WTC11 (cell line): ENCODE measurements around the gene KAT8. TPM values are rescaled to one million over a fixed set of nuclear protein-coding genes. Genes with fewer than 3 reads are reported as not detected.

ENCODE experiments used
- ATAC-seq: fragments of 200-7000 bp; cut with Tn5 transposase; 2 replicates; pipeline ENCODE4 v1.10.0; 2021; ENCODE audit warnings: mild to moderate bottlenecking, moderate library complexity
- CTCF ChIA-PET: fragments of 300-600 bp; sonication (Branson Sonifier 250); formaldehyde crosslinking; loops from one replicate; lab custom pipeline; 2021; ENCODE audit warnings: antibody characterized with exemption; lab: Charles Lee
- POLR2A ChIA-PET: fragments of 350-600 bp; sonication (Branson Sonifier 250); formaldehyde crosslinking; loops from one replicate; lab custom pipeline; 2021; ENCODE audit warnings: antibody characterized with exemption; lab: Charles Lee
- DNase-seq: peaks from one replicate; pipeline ENCODE4 v3.0.0; 2021; ENCODE audit warnings: low spot score
- H3K27ac Mint-ChIP-seq: 2 replicates; pipeline ENCODE4 v1.8.0; 2021; ENCODE audit warnings: mixed read lengths
- H3K27me3 Mint-ChIP-seq: 2 replicates; pipeline ENCODE4 v1.8.0; 2021; ENCODE audit warnings: low read depth, mild to moderate bottlenecking, moderate library complexity, mixed read lengths
- H3K36me3 Mint-ChIP-seq: 2 replicates; pipeline ENCODE4 v1.8.0; 2021; ENCODE audit warnings: mixed read lengths
- H3K4me1 Mint-ChIP-seq: 2 replicates; pipeline ENCODE4 v1.8.0; 2022; ENCODE audit warnings: mixed read lengths
- H3K4me3 Mint-ChIP-seq: 2 replicates; pipeline ENCODE4 v1.8.0; 2021; ENCODE audit warnings: mild to moderate bottlenecking, moderate library complexity, mixed read lengths
- H3K9me3 Mint-ChIP-seq: 2 replicates; pipeline ENCODE4 v1.8.0; 2021; ENCODE audit warnings: mixed read lengths
- CDX4 ChIP-seq: fragments of 250-450 bp; sonication (Bioruptor Pico); IDR thresholded peaks from 2 replicates; pipeline ENCODE4 v1.9.0; 2021; ENCODE audit warnings: moderate library complexity, mild to moderate bottlenecking, inconsistent platforms, borderline replicate concordance
- CREM ChIP-seq: sonication (generic); formaldehyde crosslinking; IDR thresholded peaks from 2 replicates; pipeline ENCODE4 v1.8.1; 2022; ENCODE audit warnings: mild to moderate bottlenecking, missing genetic modification reagents, moderate library complexity
- E2F4 ChIP-seq: sonication (generic); formaldehyde crosslinking; IDR thresholded peaks from 2 replicates; pipeline ENCODE4 v1.8.1; 2022; ENCODE audit warnings: low read depth, mild to moderate bottlenecking, moderate library complexity, missing genetic modification reagents, borderline replicate concordance
- ERG ChIP-seq: fragments of 250-450 bp; sonication (Bioruptor Pico); IDR thresholded peaks from 2 replicates; pipeline ENCODE4 v1.8.0; 2021; ENCODE audit warnings: mild to moderate bottlenecking
- ESRRA ChIP-seq: sonication (generic); formaldehyde crosslinking; IDR thresholded peaks from 2 replicates; pipeline ENCODE4 v1.8.1; 2022; ENCODE audit warnings: mild to moderate bottlenecking, missing genetic modification reagents, borderline replicate concordance
- FOXJ3 ChIP-seq: sonication (generic); formaldehyde crosslinking; IDR thresholded peaks from 2 replicates; pipeline ENCODE4 v1.9.0; 2021; ENCODE audit warnings: missing genetic modification reagents, mild to moderate bottlenecking, borderline replicate concordance
- FOXP4 ChIP-seq: sonication (generic); formaldehyde crosslinking; IDR thresholded peaks from 2 replicates; pipeline ENCODE4 v1.8.0; 2022; ENCODE audit warnings: mild to moderate bottlenecking, missing genetic modification reagents
- GTF2I ChIP-seq: fragments of 250-450 bp; sonication (Bioruptor Pico); conservative IDR thresholded peaks from 2 replicates; pipeline ENCODE4 v1.4.0; 2021; ENCODE audit warnings: mild to moderate bottlenecking
- MAX ChIP-seq: sonication (generic); formaldehyde crosslinking; IDR thresholded peaks from 2 replicates; pipeline ENCODE4 v1.8.0; 2022; ENCODE audit warnings: mild to moderate bottlenecking, missing genetic modification reagents
- MYBL2 ChIP-seq: sonication (generic); formaldehyde crosslinking; IDR thresholded peaks from 2 replicates; pipeline ENCODE4 v1.8.1; 2023; ENCODE audit warnings: mild to moderate bottlenecking, moderate library complexity, missing genetic modification reagents
- STAT6 ChIP-seq: sonication (generic); formaldehyde crosslinking; conservative IDR thresholded peaks from 2 replicates; pipeline ENCODE4 v1.8.1; 2023; ENCODE audit warnings: mild to moderate bottlenecking, low read depth, missing genetic modification reagents, moderate library complexity
- TEAD1 ChIP-seq: sonication (generic); formaldehyde crosslinking; IDR thresholded peaks from 2 replicates; pipeline ENCODE4 v1.8.0; 2022; ENCODE audit warnings: mild to moderate bottlenecking, missing genetic modification reagents
- ZNF121 ChIP-seq: sonication (generic); formaldehyde crosslinking; IDR thresholded peaks from 2 replicates; pipeline ENCODE4 v1.8.0; 2023; ENCODE audit warnings: missing genetic modification reagents
- ZNF423 ChIP-seq: fragments of 250-450 bp; sonication (Bioruptor Pico); IDR thresholded peaks from 2 replicates; pipeline ENCODE4 v2.1.2; 2022; ENCODE audit warnings: mild to moderate bottlenecking, moderate library complexity
- ZNF512 ChIP-seq: sonication (generic); formaldehyde crosslinking; IDR thresholded peaks from 2 replicates; pipeline ENCODE4 v1.8.1; 2022; ENCODE audit warnings: missing genetic modification reagents, borderline replicate concordance
- total RNA-seq: library from RNA; stranded (reverse); gene quantifications from 3 replicates; pipeline ENCODE4 v1.2.3, GENCODE V29; 2021

Gene KAT8
- total RNA-seq, 1 experiment from 2014 or later = 70.8 TPM

- Mint-ChIP-seq H3K27ac (no peak overlapping the region), H3K4me1 (peaks cover 20% of the 10 kb centered on the region), H3K9me3 (no peaks in the 10 kb centered on the region), H3K27me3 (peaks cover 49% of the 10 kb centered on the region), H3K4me3 (peak overlapping the region; percentile 74), H3K36me3 (no peaks in the 10 kb centered on the region)
- ChIA-PET CTCF (interaction anchor here (1.5 kb wide), 1 partner anchor 74 kb away, joined by 4 read pairs; the partner anchor contains the start of genes ZNF646 and ZNF668), POLR2A (interaction anchor here (1.9 kb wide), 1 partner anchor 33 kb away, joined by 7 read pairs; the partner anchor contains the start of gene FUS)
- no peak for TF ChIP-seq STAT6
- no peak for DNase-seq
- no peak for ATAC-seq
Observed at GRCh38 chr16:31147574-31147973, 30.1 kb downstream of the KAT8 start.

- Mint-ChIP-seq H3K27me3 (peaks cover 45% of the 10 kb centered on the region), H3K27ac (no peak overlapping the region), H3K4me3 (peak overlapping the region; percentile 74), H3K4me1 (peaks cover 20% of the 10 kb centered on the region), H3K36me3 (no peaks in the 10 kb centered on the region), H3K9me3 (no peaks in the 10 kb centered on the region)
- DNase-seq (peak; percentile 77), ATAC-seq (peak; percentile 86)
- TF ChIP-seq ESRRA (0 out of 2 replicates have a peak, but pooled peaks have one; percentile 23), GTF2I (CRISPR knock-in tag) (no peak), CDX4 (CRISPR knock-in tag) (no peak), MYBL2 (no peak), ZNF512 (CRISPR knock-in tag) (no peak), MAX (CRISPR knock-in tag) (peak; percentile 67; the same call in 1 of the 2 replicates), ZNF423 (CRISPR knock-in tag) (peak; percentile 72), FOXJ3 (no peak), ZNF121 (CRISPR knock-in tag) (peak; percentile 68; the same call in 1 of the 2 replicates), FOXP4 (peak; percentile 13; the same call in 1 of the 2 replicates), ERG (CRISPR knock-in tag) (no peak)
- ChIA-PET POLR2A (interaction anchor here (0.6 to 1.9 kb wide), 4 partner anchors 14 to 45 kb away, joined by 3 to 7 read pairs (median 4); partner anchors contain the start of genes FUS and KAT8), CTCF (interaction anchor here (0.6 to 1.5 kb wide), 4 partner anchors 17 to 307 kb away, joined by 3 to 4 read pairs (median 4); partner anchors contain the start of genes HSD3B7, ZNF646 and ZNF668)
Observed at GRCh38 chr16:31148281-31148728, 30.8 kb downstream of the KAT8 start.

GRCh38 chr16:31148896-31149295 lies 31.4 kb downstream of the KAT8 start:
- ChIA-PET CTCF (interaction anchor here (0.6 to 1.5 kb wide), 4 partner anchors 17 to 307 kb away, joined by 3 to 4 read pairs (median 4); partner anchors contain the start of genes HSD3B7, ZNF646 and ZNF668), POLR2A (interaction anchor here (0.6 to 1.9 kb wide), 3 partner anchors 14 to 46 kb away, joined by 3 to 7 read pairs (median 4); partner anchors contain the start of gene FUS)
- H3K36me3 Mint-ChIP-seq = no peaks in the 10 kb centered on the region
- H3K4me3 Mint-ChIP-seq = peak overlapping the region; percentile 55
- H3K4me1 Mint-ChIP-seq = peaks cover 20% of the 10 kb centered on the region
- no peak overlapping the region for H3K27ac Mint-ChIP-seq
- DNase-seq = no peak
- H3K27me3 Mint-ChIP-seq = peaks cover 40% of the 10 kb centered on the region
- no peak for ATAC-seq
- H3K9me3 Mint-ChIP-seq = no peaks in the 10 kb centered on the region
- TF ChIP-seq ZNF512 (CRISPR knock-in tag) = no peak
- no peak for TF ChIP-seq E2F4 (CRISPR knock-in tag)
- no peak for TF ChIP-seq CREM
- no peak for TF ChIP-seq TEAD1 (CRISPR knock-in tag)
- no peak for TF ChIP-seq CDX4 (CRISPR knock-in tag)
